ENCODE measurements around the gene MGAT2.
"Not testable (repeated sequence)": the region's sequence is repeated elsewhere in the genome, so short reads cannot be mapped to it uniquely, and the experiment has no call there.

Gene MGAT2

DNA sequence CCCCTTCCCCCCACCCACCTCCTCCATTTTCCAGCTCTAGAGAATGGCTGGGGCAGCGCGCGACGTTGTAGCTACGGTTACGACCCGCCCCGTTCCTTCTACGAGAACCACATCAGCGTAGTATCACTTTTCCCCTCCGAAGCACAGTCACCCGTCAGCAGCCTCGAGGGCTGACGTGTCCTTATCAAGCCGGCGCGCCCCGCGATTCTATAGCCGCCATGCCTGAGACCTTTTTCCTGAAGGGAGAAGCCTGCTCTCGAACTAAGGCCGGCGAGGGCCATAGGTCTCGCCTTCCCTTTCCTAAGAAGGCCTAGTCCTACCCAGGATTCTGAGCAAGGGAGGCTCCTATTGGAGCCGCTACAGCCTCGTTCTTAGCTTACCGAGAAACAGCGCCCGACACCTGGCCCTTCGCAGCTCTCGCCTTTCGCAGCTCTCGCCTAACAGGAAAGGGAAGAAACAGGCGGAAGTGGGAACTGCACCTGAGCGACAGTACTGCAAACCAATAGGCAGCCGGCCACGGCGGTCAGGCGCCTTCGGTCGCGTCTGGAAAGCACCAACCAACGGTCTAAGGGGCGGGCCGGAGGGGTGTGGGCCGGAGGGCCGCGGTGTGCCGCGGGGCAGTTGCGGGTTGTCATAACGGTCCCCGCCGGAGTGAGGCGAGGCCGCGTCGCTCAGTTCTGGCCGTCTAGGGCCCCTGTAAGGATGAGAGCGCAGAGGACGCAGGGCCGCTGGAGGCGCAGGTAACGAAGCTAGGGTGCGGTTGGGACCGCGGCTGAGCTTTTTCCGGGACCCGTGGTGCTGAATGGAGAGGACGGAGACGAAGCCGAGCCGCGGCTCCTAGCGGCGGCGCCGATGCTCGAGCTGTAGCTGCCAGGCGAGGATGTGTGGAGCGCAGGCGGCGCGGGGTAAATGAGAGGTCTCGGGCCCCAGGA, at the start of gene MGAT2, which contains the start of gene RPL36AL:
MGAT2 (plus strand) TSS at position 618 of the 932 bp plus-strand sequence. CDS start 470 bp downstream, outside the sequence.
RPL36AL (minus strand) TSS at position 445 of the 932 bp plus-strand sequence. CDS start 1,522 bp downstream, outside the sequence.
- no peaks in the 10 kb centered on the region for H3K9me3 ChIP-seq (ENCODE audit: low read length)
- peak within 1 kb of the TSS; percentile 97 for H3K27ac ChIP-seq (ENCODE audit: low read depth, low read length)
- peak within 1 kb of the TSS; percentile 99 for H3K9ac ChIP-seq (ENCODE audit: low read length)
- no peaks in the 10 kb centered on the region for H3K27me3 ChIP-seq (ENCODE audit: control insufficient read depth in 1 of 2, insufficient read depth in 2 of 2, low read length in 2 of 2)
- peaks cover 8% of the 10 kb centered on the region for H3K36me3 ChIP-seq (ENCODE audit: insufficient read depth, low read length)
- peaks cover 29% of the 10 kb centered on the region for H3K4me1 ChIP-seq (ENCODE audit: insufficient read depth, low read length)
- peak within 1 kb of the TSS; percentile 92 to 99 for H3K4me3 ChIP-seq (ENCODE audit: low read depth in 1 of 2, low read length in 2 of 2)

DNA sequence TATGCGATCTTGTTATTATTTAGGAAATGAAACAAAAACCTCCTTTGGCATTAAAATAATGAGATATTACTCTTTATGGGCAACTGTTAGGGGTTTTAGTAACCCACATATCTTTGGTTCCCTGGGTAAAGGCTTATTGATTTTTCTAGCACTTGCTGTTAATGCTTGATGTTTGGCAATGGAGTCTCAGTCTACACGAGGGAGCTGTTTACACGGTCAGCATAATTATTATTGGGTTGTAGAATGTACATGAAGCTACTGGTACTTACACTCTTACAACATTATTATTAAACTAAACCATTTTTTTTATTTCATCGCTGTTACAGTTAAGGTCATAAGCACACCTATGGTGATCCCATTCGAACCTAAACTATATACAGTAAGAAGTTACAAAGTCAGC, 46.6 kb upstream of the MGAT2 start:
- Histone ChIP-seq H3K9ac (ENCODE audit: low read length) (no peak overlapping the region), H3K27ac (ENCODE audit: low read depth, low read length) (no peak overlapping the region), H3K4me3 (ENCODE audit: low read depth in 1 of 2, low read length in 2 of 2) (no peak overlapping the region), H3K4me1 (ENCODE audit: insufficient read depth, low read length) (no peaks in the 10 kb centered on the region), H3K9me3 (ENCODE audit: low read length) (no peaks in the 10 kb centered on the region), H3K36me3 (ENCODE audit: insufficient read depth, low read length) (peaks cover 7% of the 10 kb centered on the region), H3K27me3 (ENCODE audit: control insufficient read depth in 1 of 2, insufficient read depth in 2 of 2, low read length in 2 of 2) (no peaks in the 10 kb centered on the region)

GRCh38 chr14:49578141-49578540, 42.5 kb upstream of the MGAT2 start:
- H3K36me3 ChIP-seq (ENCODE audit: insufficient read depth, low read length): peaks cover 20% of the 10 kb centered on the region
- H3K4me1 ChIP-seq (ENCODE audit: insufficient read depth, low read length): no peaks in the 10 kb centered on the region
- no peak overlapping the region for H3K9ac ChIP-seq (ENCODE audit: low read length)
- no peaks in the 10 kb centered on the region for H3K27me3 ChIP-seq (ENCODE audit: control insufficient read depth in 1 of 2, insufficient read depth in 2 of 2, low read length in 2 of 2)
- no peak overlapping the region for H3K27ac ChIP-seq (ENCODE audit: low read depth, low read length)
- H3K9me3 ChIP-seq (ENCODE audit: low read length): no peaks in the 10 kb centered on the region
- no peak overlapping the region for H3K4me3 ChIP-seq (ENCODE audit: low read depth in 1 of 2, low read length in 2 of 2)

- peaks cover 29% of the 10 kb centered on the region for H3K36me3 ChIP-seq (ENCODE audit: insufficient read depth, low read length)
- H3K9ac ChIP-seq (ENCODE audit: low read length): no peak overlapping the region
- no peak overlapping the region for H3K4me3 ChIP-seq (ENCODE audit: low read depth in 1 of 2, low read length in 2 of 2)
- no peaks in the 10 kb centered on the region for H3K9me3 ChIP-seq (ENCODE audit: low read length)
- peaks cover 9% of the 10 kb centered on the region for H3K4me1 ChIP-seq (ENCODE audit: insufficient read depth, low read length)
- no peaks in the 10 kb centered on the region for H3K27me3 ChIP-seq (ENCODE audit: control insufficient read depth in 1 of 2, insufficient read depth in 2 of 2, low read length in 2 of 2)
- H3K27ac ChIP-seq (ENCODE audit: low read depth, low read length): no peak overlapping the region
Measured at GRCh38 chr14:49579841-49580240, 40.8 kb upstream of the MGAT2 start.

- H3K27ac ChIP-seq (ENCODE audit: low read depth, low read length): no peak overlapping the region
- H3K27me3 ChIP-seq (ENCODE audit: control insufficient read depth in 1 of 2, insufficient read depth in 2 of 2, low read length in 2 of 2): no peaks in the 10 kb centered on the region
- peaks cover 26% of the 10 kb centered on the region for H3K36me3 ChIP-seq (ENCODE audit: insufficient read depth, low read length)
- no peak overlapping the region for H3K9ac ChIP-seq (ENCODE audit: low read length)
- H3K4me3 ChIP-seq (ENCODE audit: low read depth in 1 of 2, low read length in 2 of 2): no peak overlapping the region
- H3K4me1 ChIP-seq (ENCODE audit: insufficient read depth, low read length): peaks cover 15% of the 10 kb centered on the region
- H3K9me3 ChIP-seq (ENCODE audit: low read length): no peaks in the 10 kb centered on the region
Measured at GRCh38 chr14:49581209-49582112, 39.1 kb upstream of the MGAT2 start.

DNA sequence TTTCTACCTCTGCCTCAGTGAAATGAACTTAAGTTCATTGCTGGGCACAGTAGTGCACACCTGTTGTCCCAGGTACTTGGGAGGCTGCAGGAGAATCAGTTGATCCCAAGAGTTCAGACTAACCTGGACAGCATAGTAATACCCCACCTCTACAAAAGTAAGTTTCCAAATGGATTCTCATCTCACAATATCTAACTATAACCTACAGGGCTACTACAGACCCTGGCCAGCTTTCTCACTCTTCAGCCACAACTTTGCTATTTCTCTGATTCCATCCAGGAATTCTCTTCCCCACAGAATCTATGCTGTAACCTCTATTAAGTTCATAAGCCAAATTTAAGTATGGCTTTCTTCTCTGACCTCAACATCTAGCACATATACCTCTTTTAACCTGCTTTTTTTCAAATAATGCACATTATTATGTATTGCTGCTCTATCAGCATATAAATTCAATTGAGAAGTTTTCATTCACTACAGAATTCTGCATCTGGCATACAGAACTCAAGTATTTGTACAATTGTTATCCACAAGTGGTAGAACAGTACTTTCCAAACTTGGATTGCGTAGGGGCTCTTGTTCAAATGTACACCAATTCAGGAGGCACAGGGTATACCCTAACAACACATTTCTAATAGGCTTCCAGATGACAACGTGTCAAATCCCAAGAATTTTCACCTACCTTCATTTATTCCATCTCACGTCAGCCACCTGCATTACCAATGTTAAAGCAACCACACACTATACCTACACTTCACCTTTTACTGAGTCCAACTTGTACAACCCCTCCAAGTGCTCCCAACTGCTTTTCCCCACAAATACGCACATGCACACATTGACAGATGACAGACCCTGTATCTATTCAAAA, 38.3 kb upstream of the MGAT2 start:
- H3K9ac ChIP-seq (ENCODE audit: low read length): no peak overlapping the region
- no peak overlapping the region for H3K27ac ChIP-seq (ENCODE audit: low read depth, low read length)
- H3K36me3 ChIP-seq (ENCODE audit: insufficient read depth, low read length): peaks cover 22% of the 10 kb centered on the region
- H3K4me3 ChIP-seq (ENCODE audit: low read depth in 1 of 2, low read length in 2 of 2): no peak overlapping the region
- H3K27me3 ChIP-seq (ENCODE audit: control insufficient read depth in 1 of 2, insufficient read depth in 2 of 2, low read length in 2 of 2): no peaks in the 10 kb centered on the region
- H3K9me3 ChIP-seq (ENCODE audit: low read length): no peaks in the 10 kb centered on the region
- peaks cover 15% of the 10 kb centered on the region for H3K4me1 ChIP-seq (ENCODE audit: insufficient read depth, low read length)

DNA sequence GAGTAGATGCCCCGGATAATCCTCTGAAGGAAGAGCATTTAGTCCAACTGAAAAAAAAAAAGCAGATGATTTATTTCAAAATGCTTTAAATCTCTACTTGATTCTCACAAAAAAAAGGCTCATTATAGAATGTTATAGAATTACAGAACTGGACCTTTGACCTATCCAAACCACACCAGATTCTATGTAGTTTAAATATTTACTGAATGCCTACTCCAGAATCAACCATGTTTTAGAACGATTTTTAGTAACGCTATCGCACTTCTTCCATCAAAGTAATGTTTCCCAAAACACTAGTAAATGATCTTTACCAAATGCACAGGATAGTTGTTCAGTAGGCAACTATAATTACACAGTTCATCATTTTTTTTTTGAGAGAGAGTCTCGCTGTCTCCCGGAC, 37.0 kb upstream of the MGAT2 start:
- H3K9ac ChIP-seq (ENCODE audit: low read length): no peak overlapping the region
- no peak overlapping the region for H3K27ac ChIP-seq (ENCODE audit: low read depth, low read length)
- H3K4me3 ChIP-seq (ENCODE audit: low read depth in 1 of 2, low read length in 2 of 2): no peak overlapping the region
- H3K27me3 ChIP-seq (ENCODE audit: control insufficient read depth in 1 of 2, insufficient read depth in 2 of 2, low read length in 2 of 2): no peaks in the 10 kb centered on the region
- H3K36me3 ChIP-seq (ENCODE audit: insufficient read depth, low read length): peaks cover 22% of the 10 kb centered on the region
- H3K4me1 ChIP-seq (ENCODE audit: insufficient read depth, low read length): peaks cover 15% of the 10 kb centered on the region
- H3K9me3 ChIP-seq (ENCODE audit: low read length): no peaks in the 10 kb centered on the region

GRCh38 chr14:49584058-49584457, 36.5 kb upstream of the MGAT2 start:
- no peak overlapping the region for H3K4me3 ChIP-seq (ENCODE audit: low read depth in 1 of 2, low read length in 2 of 2)
- H3K27me3 ChIP-seq (ENCODE audit: control insufficient read depth in 1 of 2, insufficient read depth in 2 of 2, low read length in 2 of 2): no peaks in the 10 kb centered on the region

DNA sequence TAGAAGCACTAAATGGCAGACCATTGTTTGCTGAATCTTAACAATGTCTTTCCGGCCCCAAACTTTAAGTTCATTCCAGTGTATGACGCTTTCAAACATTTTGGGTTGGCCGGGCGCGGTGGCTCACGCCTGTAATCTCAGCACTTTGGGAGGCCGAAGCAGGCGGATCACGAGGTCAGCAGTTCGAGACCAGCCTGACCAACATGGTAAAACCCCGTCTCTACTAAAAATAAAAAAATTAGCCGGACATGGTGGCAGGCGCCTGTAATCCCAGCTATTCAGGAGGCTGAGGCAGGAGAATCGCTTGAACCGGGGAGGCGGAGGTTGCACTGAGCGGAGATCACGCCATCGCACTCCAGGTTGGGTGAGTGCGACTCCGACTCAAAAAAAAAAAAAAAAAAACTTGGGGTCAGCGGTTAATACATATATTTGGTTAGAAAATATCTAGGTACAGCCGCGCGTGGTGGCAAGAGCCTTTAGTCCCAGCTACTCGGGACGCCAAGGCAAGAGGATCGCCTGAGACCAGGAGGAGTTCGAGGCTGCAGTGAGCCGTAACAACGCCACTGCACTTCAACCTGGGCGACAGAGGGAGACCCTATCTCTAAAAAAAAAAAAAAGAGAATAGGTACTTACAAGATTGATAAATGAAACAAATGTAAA, 35.5 kb upstream of the MGAT2 start:
- Histone ChIP-seq H3K36me3 (ENCODE audit: insufficient read depth, low read length) (peaks cover 22% of the 10 kb centered on the region), H3K4me1 (ENCODE audit: insufficient read depth, low read length) (peaks cover 15% of the 10 kb centered on the region), H3K9ac (ENCODE audit: low read length) (peak overlapping the region; percentile 87), H3K27ac (ENCODE audit: low read depth, low read length) (peak overlapping the region; percentile 86), H3K4me3 (ENCODE audit: low read depth in 1 of 2, low read length in 2 of 2) (peak overlapping the region; percentile 67 to 89)
- not testable (repeated sequence) for H3K9me3 ChIP-seq (ENCODE audit: low read length); H3K27me3 ChIP-seq (ENCODE audit: control insufficient read depth in 1 of 2, insufficient read depth in 2 of 2, low read length in 2 of 2)

More at GRCh38 chr14:49584058-49584457, 36.5 kb upstream of the MGAT2 start:
- H3K4me1 ChIP-seq (ENCODE audit: insufficient read depth, low read length): peaks cover 15% of the 10 kb centered on the region
- peaks cover 22% of the 10 kb centered on the region for H3K36me3 ChIP-seq (ENCODE audit: insufficient read depth, low read length)
- no peak overlapping the region for H3K9ac ChIP-seq (ENCODE audit: low read length)
- H3K27ac ChIP-seq (ENCODE audit: low read depth, low read length): no peak overlapping the region
- H3K9me3 ChIP-seq (ENCODE audit: low read length): no peaks in the 10 kb centered on the region
